ENCODE data around the gene NLK. TPM values are rescaled to one million over a fixed set of nuclear protein-coding genes. Genes with fewer than 3 reads are reported as not detected.

NLK gene
- total RNA-seq, 2 experiments from 2014 or later = 18.1 to 27.8 TPM

DNA sequence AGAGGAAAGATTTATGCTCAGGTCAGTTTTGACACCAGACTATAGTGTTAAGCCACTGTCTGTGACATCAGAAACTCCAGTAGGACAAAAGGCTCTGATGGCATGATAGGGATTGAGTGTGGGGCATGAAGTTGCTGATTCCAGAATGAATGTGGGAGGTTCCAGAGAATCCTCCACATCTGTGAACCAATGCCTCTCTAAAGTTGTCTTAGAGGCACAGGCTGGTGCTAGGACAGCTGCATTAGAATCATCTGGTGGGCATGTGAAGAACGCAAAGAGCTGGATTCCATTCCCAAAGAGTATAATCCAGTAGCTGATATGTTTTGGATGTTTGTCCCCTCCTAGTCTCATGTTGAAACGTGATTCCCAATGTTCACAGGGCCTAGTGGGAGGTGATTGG is 32.1 kb upstream of the NLK start:
- CTCF ChIA-PET (ENCODE audit: unreplicated experiment) = no interaction called here

DNA sequence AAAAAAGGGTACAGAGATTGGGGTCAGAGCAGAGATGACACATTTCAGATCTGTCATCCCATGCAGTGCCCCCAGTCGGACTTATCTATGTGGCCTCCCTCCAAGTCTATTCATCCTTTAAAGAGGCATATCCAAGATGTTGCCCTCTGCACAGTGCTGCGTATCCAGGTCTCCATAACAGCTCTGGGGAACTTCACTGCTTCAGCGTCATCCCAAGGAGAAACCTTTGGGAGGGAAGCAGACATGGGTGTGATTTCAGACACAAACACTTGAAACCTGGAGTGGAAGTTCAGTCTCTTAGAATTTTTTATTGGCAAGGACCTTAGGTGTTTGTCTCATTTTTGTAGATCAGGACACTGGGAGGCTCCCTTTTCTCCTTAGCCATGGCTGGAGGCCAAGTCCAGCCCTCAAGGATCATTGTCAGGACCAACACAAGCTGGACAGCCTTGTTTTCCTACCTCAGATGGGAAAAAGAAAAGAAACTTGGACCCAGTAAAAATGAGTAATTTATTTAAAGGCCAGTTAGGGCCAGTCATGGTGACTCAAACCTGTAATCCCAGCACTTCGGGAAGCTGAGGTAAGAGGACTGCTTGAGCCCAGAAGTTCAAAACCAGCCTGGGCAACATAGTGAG is 23.9 kb upstream of the NLK start:
- CTCF ChIA-PET (ENCODE audit: unreplicated experiment) = interaction anchor here (0.6 kb wide), 1 partner anchor 269 kb away, joined by 3 read pairs; no protein-coding TSS in a partner anchor
- no TSS peak for BruUV-seq (replicated peaks)
- H3K4me2 ChIP-seq (ENCODE audit: low read length) = no peak overlapping the region
- intact Hi-C loops (cut with micrococcal nuclease; ENCODE audit: unreplicated experiment) = loop anchor here (10.0 kb wide), 1 partner anchor 124 kb away; the partner anchor contains the start of gene LYRM9
- H3K4me1 ChIP-seq (ENCODE audit: insufficient read depth, low read length, poor library complexity, severe bottlenecking) = no peaks in the 10 kb centered on the region
- H3K79me2 ChIP-seq (ENCODE audit: insufficient read depth, low read depth, low read length) = no peaks in the 10 kb centered on the region
- no peaks in the 10 kb centered on the region for H4K20me1 ChIP-seq (ENCODE audit: insufficient read depth, low read length)
- no peak overlapping the region for H3K27ac ChIP-seq (ENCODE audit: low read depth, low read length, poor library complexity, severe bottlenecking)
- H3K9me3 ChIP-seq (ENCODE audit: low read length) = no peaks in the 10 kb centered on the region
- H2AFZ ChIP-seq (ENCODE audit: low read length) = no peak overlapping the region
- H3K9me2 ChIP-seq (ENCODE audit: insufficient read depth, low read length) = no peaks in the 10 kb centered on the region
- TF ChIP-seq, protein P1, sequence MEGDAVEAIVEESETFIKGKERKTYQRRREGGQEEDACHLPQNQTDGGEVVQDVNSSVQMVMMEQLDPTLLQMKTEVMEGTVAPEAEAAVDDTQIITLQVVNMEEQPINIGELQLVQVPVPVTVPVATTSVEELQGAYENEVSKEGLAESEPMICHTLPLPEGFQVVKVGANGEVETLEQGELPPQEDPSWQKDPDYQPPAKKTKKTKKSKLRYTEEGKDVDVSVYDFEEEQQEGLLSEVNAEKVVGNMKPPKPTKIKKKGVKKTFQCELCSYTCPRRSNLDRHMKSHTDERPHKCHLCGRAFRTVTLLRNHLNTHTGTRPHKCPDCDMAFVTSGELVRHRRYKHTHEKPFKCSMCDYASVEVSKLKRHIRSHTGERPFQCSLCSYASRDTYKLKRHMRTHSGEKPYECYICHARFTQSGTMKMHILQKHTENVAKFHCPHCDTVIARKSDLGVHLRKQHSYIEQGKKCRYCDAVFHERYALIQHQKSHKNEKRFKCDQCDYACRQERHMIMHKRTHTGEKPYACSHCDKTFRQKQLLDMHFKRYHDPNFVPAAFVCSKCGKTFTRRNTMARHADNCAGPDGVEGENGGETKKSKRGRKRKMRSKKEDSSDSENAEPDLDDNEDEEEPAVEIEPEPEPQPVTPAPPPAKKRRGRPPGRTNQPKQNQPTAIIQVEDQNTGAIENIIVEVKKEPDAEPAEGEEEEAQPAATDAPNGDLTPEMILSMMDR (conservative IDR thresholded peaks at IDR 0.05; ENCODE audit: low read length) = no peak
- TF ChIP-seq EZH2phosphoT487 (IDR thresholded peaks at IDR 0.05; ENCODE audit: borderline replicate concordance, low read depth, low read length) = no peak
- no peak for DNase-seq (ENCODE audit: low spot score)
- no peak overlapping the region for H3K4me3 ChIP-seq (ENCODE audit: low read depth, low read length, poor library complexity, severe bottlenecking)
- POLR2A ChIA-PET = no interaction called here
- H3K36me3 ChIP-seq (ENCODE audit: insufficient read depth, low read length) = no peaks in the 10 kb centered on the region

More for the DNA sequence above, 32.1 kb upstream of the NLK start:
- BruUV-seq (replicated peaks) = no TSS peak
- no peak for DNase-seq (ENCODE audit: low spot score)
- Histone ChIP-seq H3K4me1 (ENCODE audit: insufficient read depth, low read length, poor library complexity, severe bottlenecking) (no peaks in the 10 kb centered on the region), H2AFZ (ENCODE audit: low read length) (no peak overlapping the region), H3K4me2 (ENCODE audit: low read length) (no peak overlapping the region), H3K9me3 (ENCODE audit: low read length) (no peaks in the 10 kb centered on the region), H3K4me3 (ENCODE audit: low read depth, low read length, poor library complexity, severe bottlenecking) (no peak overlapping the region), H3K9me2 (ENCODE audit: insufficient read depth, low read length) (no peaks in the 10 kb centered on the region), H4K20me1 (ENCODE audit: insufficient read depth, low read length) (no peaks in the 10 kb centered on the region), H3K79me2 (ENCODE audit: insufficient read depth, low read depth, low read length) (no peaks in the 10 kb centered on the region), H3K36me3 (ENCODE audit: insufficient read depth, low read length) (no peaks in the 10 kb centered on the region), H3K27ac (ENCODE audit: low read depth, low read length, poor library complexity, severe bottlenecking) (no peak overlapping the region)
- TF ChIP-seq, protein P1 (conservative IDR thresholded peaks at IDR 0.05; ENCODE audit: low read length) = no peak
- TF ChIP-seq EZH2phosphoT487 (IDR thresholded peaks at IDR 0.05; ENCODE audit: borderline replicate concordance, low read depth, low read length) = no peak
- POLR2A ChIA-PET = no interaction called here
- intact Hi-C loops (cut with micrococcal nuclease; ENCODE audit: unreplicated experiment) = loop anchor here (10.0 kb wide), 1 partner anchor 116 kb away; the partner anchor contains the start of gene LYRM9

DNA sequence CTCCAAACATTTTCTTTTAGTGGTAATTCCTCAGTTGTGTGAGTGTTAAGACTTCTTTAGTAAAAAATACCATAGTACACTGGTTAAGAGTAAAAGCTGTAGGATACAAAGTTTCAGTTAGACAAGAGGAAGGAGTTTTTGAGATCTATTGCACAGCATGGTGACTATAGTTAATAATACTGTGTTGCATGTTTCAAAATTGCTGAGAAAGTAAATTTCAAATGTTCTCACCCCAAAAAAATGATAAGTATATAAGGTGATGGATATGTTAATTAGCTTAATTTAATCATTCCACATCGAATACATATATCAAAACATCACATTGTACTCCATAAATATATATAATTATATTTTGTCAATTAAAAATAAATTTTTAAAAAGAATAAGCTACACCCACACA is 22.0 kb upstream of the NLK start:
- H3K79me2 ChIP-seq (ENCODE audit: insufficient read depth, low read depth, low read length) = no peaks in the 10 kb centered on the region
- H3K36me3 ChIP-seq (ENCODE audit: insufficient read depth, low read length) = no peaks in the 10 kb centered on the region
- no TSS peak for BruUV-seq (replicated peaks)
- intact Hi-C loops (cut with micrococcal nuclease; ENCODE audit: unreplicated experiment) = loop anchor here (10.0 kb wide), 1 partner anchor 46 kb away; no protein-coding TSS in a partner anchor
- H3K4me1 ChIP-seq (ENCODE audit: insufficient read depth, low read length, poor library complexity, severe bottlenecking) = no peaks in the 10 kb centered on the region
- H2AFZ ChIP-seq (ENCODE audit: low read length) = no peak overlapping the region
- H3K4me2 ChIP-seq (ENCODE audit: low read length) = no peak overlapping the region
- no peak overlapping the region for H3K4me3 ChIP-seq (ENCODE audit: low read depth, low read length, poor library complexity, severe bottlenecking)
- no peaks in the 10 kb centered on the region for H3K9me3 ChIP-seq (ENCODE audit: low read length)
- no peaks in the 10 kb centered on the region for H3K9me2 ChIP-seq (ENCODE audit: insufficient read depth, low read length)
- ChIA-PET CTCF (ENCODE audit: unreplicated experiment) (no interaction called here), POLR2A (no interaction called here)
- DNase-seq (ENCODE audit: low spot score) = no peak
- H4K20me1 ChIP-seq (ENCODE audit: insufficient read depth, low read length) = no peaks in the 10 kb centered on the region
- TF ChIP-seq, protein P1 (conservative IDR thresholded peaks at IDR 0.05; ENCODE audit: low read length) = no peak
- TF ChIP-seq EZH2phosphoT487 (IDR thresholded peaks at IDR 0.05; ENCODE audit: borderline replicate concordance, low read depth, low read length) = no peak
- no peak overlapping the region for H3K27ac ChIP-seq (ENCODE audit: low read depth, low read length, poor library complexity, severe bottlenecking)

Measured in OCI-LY7 (cell line).